NCI-H2227 (cell line): ENCODE data around the gene TGM4.

Experiments used
- DNase-seq: peaks from one replicate; lab custom pipeline; 2025; ENCODE audit not compliant: unreplicated experiment; lab: John Stamatoyannopoulos, UW

The TGM4 gene

GRCh38 chr3:44877333-44877732 is 2.9 kb downstream of the TGM4 start:
- no peak for DNase-seq

GRCh38 chr3:44880284-44880683 is 5.9 kb downstream of the TGM4 start:
- no peak for DNase-seq

DNA sequence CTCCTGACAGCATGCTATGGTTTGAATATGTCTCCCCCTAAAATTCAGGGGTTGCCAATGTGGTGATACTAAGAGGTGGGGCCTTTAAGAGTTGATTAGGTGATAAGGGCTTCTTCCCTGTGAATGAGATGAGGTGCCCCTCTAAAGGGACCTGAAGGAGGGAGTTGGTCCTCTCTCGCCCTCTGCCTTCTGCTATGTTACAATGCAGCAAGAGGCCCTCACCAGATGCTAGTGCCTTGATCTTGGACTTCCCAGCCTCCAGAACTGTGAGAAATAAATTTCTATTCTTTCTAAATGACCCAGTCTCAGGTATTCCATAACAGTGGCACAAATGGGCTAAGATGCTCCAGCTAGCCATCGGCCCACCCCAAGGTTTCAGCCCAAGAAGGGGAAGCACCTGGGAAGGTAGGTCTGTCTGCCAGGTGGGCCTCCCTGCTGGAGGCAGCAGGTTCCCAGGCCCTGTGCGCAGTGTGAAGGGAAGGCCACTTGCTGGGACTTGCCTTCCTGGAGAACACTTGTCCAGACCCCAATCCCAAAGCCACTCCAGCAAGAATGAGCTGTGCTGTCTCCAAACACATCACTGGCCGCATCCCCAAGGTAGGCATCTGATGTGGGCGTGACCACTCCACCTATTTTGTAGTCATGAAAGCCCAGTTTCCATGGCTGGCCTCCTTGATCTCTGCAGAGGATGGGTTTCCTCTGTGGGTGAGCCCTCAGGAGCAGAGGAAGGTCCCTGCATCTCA is 9.0 kb downstream of the TGM4 start:
- DNase-seq: no peak

- DNase-seq: no peak
These were observed 9.6 kb downstream of the TGM4 start for GRCh38 chr3:44883999-44884431.

DNA sequence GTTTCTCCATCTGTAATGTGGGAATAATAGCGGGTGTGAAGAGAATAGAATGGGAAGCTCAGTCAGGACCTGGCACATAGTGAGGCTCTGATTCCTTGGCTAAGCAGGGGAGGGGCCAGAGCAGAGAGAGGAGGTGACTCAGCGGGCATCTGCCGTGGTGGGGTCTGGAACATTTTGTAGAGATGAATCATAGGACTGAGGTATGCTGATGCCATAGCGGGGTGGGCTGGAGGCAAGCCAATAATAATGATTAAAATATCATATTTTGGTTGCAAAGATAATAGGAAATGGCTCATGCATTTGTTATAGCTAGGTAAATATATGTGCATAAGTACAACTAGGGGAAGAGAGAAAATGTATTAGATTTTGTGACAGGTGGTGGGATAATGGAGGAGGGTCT is 11.2 kb downstream of the TGM4 start:
- no peak for DNase-seq

GRCh38 chr3:44886561-44886960 is 12.2 kb downstream of the TGM4 start:
- DNase-seq: no peak

- DNase-seq: no peak
These were observed 12.7 kb downstream of the TGM4 start for GRCh38 chr3:44887101-44887500.

DNA sequence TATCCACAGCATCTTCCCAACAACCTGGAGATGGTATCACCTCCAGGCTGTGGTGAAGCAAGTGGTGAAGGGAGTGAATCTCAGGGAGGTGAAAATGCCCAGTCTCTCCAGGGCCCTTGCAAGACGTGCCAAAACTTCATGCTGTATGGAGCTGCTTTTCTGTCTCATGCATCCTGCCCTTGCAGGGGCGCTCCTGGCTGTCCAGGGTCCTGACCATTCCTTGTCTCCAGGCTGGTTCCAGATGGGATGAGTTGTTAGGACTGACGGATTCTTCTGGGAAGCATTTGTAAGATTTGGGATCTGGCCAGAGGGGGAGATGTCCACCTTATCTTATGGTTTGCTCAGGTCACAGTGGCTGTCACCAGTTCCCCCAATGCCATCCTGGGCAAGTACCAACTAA is 15.8 kb downstream of the TGM4 start:
- DNase-seq: no peak

- no peak for DNase-seq
These were observed 16.4 kb downstream of the TGM4 start for GRCh38 chr3:44890852-44891251.

- no peak for DNase-seq
These were observed 18.3 kb downstream of the TGM4 start for GRCh38 chr3:44892689-44893088.

GRCh38 chr3:44893097-44893496 is 18.7 kb downstream of the TGM4 start:
- DNase-seq: no peak

DNA sequence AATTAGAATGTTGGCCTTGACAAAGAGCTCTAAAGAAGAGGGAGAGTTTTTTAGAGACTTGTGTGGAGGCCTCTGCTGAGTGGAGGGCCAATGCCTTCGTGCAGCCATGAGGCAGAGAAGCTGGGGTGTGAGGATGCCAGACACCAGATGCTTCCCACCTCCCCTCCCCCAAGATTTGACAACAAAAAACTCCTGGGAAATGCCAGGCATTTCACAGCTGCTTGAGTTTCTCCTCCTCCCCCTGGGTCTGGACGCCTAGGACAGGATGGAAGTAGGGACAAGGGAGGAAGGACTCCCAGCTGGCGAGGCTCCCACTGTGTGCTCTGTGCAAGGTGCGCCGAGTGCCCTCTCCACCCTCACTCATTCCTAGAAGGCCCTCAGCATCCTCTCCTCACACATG is 20.1 kb downstream of the TGM4 start:
- DNase-seq: no peak

GRCh38 chr3:44896440-44896839 is 22.0 kb downstream of the TGM4 start:
- no peak for DNase-seq

DNA sequence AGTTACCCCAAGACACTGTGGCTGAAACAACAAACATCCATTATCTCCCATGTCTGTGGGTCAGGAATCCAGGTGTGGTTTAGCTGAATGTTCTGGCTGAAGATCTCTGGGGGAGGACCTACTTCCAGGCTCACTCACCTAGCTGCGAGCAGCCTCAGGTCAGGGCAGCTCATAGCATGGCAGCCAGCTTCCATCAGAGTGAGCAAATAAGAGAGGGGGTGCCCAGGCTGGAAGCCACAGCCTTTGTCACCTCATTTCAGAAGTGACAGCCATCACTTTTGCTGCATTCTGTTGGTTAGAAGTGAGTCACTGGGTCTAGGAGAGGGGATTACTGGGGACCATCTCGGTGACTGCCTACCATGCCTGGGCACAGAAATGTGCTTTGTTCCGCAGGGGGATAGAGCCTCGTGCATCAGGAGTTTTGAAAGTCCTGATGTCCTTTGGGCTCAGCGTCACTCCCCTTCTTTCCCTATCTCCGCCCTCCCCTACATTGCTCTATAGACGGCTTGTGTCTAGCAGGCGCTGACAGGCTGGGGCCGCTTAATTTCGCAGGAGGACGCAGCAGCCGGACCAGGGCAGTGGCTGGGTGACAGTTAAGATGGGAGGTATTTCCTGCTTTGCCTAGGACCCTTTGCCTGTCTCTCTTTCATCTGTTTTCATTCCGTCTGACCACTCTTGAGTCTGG is 25.4 kb downstream of the TGM4 start:
- DNase-seq: no peak

DNA sequence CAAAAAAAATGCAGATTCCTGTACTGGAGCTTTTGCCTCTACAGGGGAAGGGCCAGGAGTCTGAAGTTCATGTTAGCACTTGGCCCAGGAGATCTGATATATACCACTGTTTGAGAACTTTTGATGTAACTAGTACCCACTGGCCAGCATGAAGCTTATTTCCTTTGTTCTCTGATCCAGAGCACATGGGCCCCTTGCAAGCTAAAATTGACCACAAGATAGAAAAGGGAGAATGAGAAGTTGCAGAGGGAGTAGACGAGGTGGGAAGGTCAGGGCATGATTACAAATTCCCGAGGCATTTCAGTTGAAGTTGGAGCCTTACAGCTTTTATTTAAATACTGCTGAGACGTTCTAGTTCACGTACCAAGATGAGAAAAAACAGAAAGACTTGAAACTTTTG is 28.2 kb downstream of the TGM4 start:
- no peak for DNase-seq

DNA sequence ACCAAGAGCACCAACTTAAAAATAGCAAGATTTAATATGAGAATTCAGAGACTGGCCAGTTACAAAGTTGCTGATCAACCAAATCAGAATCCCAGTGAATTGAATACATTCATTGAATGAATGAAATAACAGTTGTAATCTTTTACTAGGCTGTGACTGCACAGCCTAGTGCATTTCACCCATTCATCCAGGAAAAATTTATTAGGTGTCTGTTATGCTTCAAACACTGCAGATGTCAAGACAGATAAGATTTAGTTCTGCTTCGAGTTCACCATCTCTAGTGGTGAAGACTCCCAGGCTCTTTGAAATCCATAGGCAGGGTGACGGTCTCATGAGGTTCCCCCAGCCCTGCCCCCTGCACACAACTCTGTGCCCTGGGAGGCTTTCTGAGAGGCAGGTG is 28.9 kb downstream of the TGM4 start:
- no peak for DNase-seq

DNA sequence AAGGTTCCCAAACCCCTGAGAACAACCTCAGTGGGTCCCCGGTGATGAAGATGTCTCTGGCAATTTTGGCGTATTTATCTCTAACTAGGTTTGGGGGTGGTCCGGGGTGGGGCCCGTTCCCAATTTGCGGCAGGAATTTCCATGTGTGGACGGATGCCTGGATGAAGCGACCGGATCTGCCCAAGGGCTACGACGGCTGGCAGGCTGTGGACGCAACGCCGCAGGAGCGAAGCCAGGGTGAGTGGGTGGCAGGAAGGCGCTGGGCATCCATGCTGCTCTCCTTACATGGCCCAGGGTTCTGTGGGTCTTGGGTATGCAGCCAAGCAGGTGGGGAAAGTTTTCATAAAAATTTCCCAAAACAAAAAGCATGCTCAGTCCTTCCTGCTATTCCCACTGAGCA is 29.3 kb downstream of the TGM4 start:
- DNase-seq: no peak

GRCh38 chr3:44905446-44906157 is 31.2 kb downstream of the TGM4 start:
- DNase-seq: no peak

DNA sequence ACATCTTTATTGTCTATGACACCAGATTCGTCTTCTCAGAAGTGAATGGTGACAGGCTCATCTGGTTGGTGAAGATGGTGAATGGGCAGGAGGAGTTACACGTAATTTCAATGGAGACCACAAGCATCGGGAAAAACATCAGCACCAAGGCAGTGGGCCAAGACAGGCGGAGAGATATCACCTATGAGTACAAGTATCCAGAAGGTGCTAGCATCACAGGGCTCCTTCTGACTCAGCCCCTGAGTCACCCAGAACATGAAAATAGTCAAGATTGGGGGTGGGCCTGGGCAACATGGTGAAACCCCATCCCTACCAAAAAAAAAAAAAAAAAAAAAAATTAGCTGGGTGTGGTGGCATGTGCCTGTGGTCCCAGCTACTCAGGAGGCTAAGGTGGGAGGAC is 32.6 kb downstream of the TGM4 start:
- no peak for DNase-seq

DNA sequence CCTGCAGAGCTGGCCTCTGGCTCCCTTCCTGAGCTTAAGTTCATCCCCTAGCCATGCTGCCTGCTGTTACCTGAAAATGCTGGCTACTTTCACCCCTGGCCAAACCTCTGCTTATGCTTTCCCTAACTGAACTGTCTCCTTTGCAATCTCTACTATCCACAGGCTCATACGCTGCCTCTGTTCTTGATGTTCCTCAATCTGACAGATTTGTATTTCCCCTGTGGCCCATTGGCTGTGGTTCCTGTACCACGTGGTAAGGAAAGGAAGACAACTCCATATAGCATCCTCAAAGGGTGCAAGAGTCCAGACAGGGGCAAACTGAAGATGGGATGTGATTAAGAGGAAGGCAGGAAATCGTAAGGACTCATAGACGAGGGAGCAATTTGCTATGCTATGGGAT is 33.2 kb downstream of the TGM4 start:
- DNase-seq: no peak

DNA sequence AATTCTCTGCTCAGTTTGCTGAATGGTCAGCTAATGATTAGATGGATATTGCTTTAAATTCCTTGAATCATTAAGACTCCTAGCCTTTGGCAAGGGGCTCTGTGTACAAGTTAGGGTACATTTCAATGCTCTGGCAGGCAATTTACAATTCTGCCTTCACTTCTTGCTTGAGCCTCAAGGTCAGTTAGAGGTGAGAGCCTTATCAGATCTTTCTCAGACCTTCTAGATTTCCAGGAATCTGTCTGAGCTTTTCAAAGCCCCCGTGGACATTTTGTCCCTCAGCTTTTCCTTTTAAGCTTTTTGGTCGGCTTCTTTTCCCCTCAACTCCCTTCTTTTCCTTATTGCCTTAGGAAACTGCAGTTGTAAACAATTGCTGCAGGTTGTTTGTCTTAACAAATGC is 34.7 kb downstream of the TGM4 start:
- no peak for DNase-seq

GRCh38 chr3:44910693-44911092 is 36.3 kb downstream of the TGM4 start:
- DNase-seq: no peak
